Breast epithelium (tissue), 4 donors: ENCODE measurements around the gene TMEM167B. TPM values are rescaled to one million over a fixed set of nuclear protein-coding genes. Genes with fewer than 3 reads are reported as not detected.

Experiments
- DNase-seq, 2 donors: peaks; one replicate each; pipeline ENCODE4 v3.0.0-alpha.2; 2019; ENCODE audit warnings: low spot score in 2 of 2
- H3K27ac ChIP-seq, 2 donors: fragments of 200-600 bp; sonication (generic) in 1 of 2; one replicate each; pipeline ENCODE4 v1.5.1; 2016 to 2019; ENCODE audit warnings: mild to moderate bottlenecking in 1 of 2
- H3K27me3 ChIP-seq, 2 donors: fragments of 200-600 bp; sonication (generic) in 1 of 2; one replicate each; pipeline versions ENCODE4 v1.5.1 to v1.6.0; 2017 to 2019; ENCODE audit warnings: control low read depth in 1 of 2, mild to moderate bottlenecking in 1 of 2
- H3K36me3 ChIP-seq: fragments of 200-600 bp; one replicate; pipeline ENCODE4 v1.5.1; 2019
- H3K4me1 ChIP-seq, 2 donors: fragments of 200-600 bp; sonication (generic); one replicate each; pipeline ENCODE4 v1.5.1; 2016 to 2019; ENCODE audit warnings: control low read depth in 1 of 2
- H3K4me3 ChIP-seq, 3 donors: fragments of 200-600 bp; sonication (generic); 1 replicate in 2 of 3; 2 replicates in 1 of 3; pipeline ENCODE4 v1.5.1; 2016 to 2019; ENCODE audit warnings: mild to moderate bottlenecking in 3 of 3, moderate library complexity in 2 of 3
- H3K9me3 ChIP-seq, 2 donors: fragments of 200-600 bp; sonication (generic) in 1 of 2; one replicate each; pipeline ENCODE4 v1.5.1; 2016 to 2019; ENCODE audit warnings: control low read depth in 1 of 2
- POLR2A ChIP-seq: fragments of 450-650 bp; IDR thresholded peaks from one replicate; pipeline ENCODE4 v1.6.1; 2016; ENCODE audit warnings: antibody characterized with exemption, mild to moderate bottlenecking, moderate library complexity
- POLR2AphosphoS5 ChIP-seq, 3 donors: sonication (generic); formaldehyde crosslinking; IDR thresholded peaks; one replicate each; pipeline ENCODE4 v1.6.1; 2017; ENCODE audit warnings: antibody characterized with exemption in 3 of 3
- intact Hi-C: fragments of 100-400 bp; cut with DNase I; formaldehyde crosslinking; loops from one replicate; pipeline ENCODE4 v1.15.1; 2023; ENCODE audit warnings: low total_unique reads
- total RNA-seq, 3 donors: library from RNA; depleted of rRNA; stranded (reverse); fragments of >200 nt; gene quantifications; one replicate each; pipeline ENCODE4 v1.1.0, GENCODE V29; 2016
- TF ChIP-seq, protein P1 (sequence below), 3 donors: fragments of 450-650 bp; IDR thresholded peaks; one replicate each; pipeline ENCODE4 v1.5.1; 2016 to 2017; ENCODE audit warnings: antibody characterized with exemption in 3 of 3, mild to moderate bottlenecking in 3 of 3, moderate library complexity in 3 of 3

The TMEM167B gene
- total RNA-seq, 3 donors from 2014 or later = 30.7 to 32.6 (median 32.4) TPM

DNA sequence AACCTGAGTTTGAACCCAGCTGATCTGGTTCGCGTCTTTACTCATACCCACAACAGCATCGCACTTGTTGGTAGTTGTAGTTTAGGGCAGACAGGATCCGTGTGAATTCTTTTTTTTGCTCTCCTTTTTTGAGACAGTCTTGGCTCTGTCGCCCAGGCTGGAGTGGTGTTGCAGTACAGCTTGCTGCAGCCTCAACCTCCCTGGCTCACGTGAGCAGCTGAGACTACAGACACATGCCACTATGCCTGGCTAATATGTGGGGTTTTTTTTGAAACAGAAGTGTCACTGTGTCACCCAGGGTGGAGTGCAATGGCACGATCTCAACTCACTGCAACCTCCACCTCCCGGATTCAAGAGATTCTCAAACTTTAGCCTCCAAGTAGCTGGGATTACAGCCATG is 22.7 kb upstream of the TMEM167B start:
- no peaks in the 10 kb centered on the region for H3K27me3 ChIP-seq
- H3K27ac ChIP-seq = no peak overlapping the region
- no peak for DNase-seq
- H3K4me1 ChIP-seq = no peaks in the 10 kb centered on the region
- no peaks in the 10 kb centered on the region for H3K36me3 ChIP-seq
- TF ChIP-seq POLR2A (no peak), POLR2AphosphoS5 (IDR thresholded peaks at IDR 0.05) (no peak)
- TF ChIP-seq, protein P1, sequence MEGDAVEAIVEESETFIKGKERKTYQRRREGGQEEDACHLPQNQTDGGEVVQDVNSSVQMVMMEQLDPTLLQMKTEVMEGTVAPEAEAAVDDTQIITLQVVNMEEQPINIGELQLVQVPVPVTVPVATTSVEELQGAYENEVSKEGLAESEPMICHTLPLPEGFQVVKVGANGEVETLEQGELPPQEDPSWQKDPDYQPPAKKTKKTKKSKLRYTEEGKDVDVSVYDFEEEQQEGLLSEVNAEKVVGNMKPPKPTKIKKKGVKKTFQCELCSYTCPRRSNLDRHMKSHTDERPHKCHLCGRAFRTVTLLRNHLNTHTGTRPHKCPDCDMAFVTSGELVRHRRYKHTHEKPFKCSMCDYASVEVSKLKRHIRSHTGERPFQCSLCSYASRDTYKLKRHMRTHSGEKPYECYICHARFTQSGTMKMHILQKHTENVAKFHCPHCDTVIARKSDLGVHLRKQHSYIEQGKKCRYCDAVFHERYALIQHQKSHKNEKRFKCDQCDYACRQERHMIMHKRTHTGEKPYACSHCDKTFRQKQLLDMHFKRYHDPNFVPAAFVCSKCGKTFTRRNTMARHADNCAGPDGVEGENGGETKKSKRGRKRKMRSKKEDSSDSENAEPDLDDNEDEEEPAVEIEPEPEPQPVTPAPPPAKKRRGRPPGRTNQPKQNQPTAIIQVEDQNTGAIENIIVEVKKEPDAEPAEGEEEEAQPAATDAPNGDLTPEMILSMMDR (IDR thresholded peaks at IDR 0.05) = no peak
- intact Hi-C loops = no loop called here
- no peaks in the 10 kb centered on the region for H3K9me3 ChIP-seq
- H3K4me3 ChIP-seq = no peak overlapping the region

DNA sequence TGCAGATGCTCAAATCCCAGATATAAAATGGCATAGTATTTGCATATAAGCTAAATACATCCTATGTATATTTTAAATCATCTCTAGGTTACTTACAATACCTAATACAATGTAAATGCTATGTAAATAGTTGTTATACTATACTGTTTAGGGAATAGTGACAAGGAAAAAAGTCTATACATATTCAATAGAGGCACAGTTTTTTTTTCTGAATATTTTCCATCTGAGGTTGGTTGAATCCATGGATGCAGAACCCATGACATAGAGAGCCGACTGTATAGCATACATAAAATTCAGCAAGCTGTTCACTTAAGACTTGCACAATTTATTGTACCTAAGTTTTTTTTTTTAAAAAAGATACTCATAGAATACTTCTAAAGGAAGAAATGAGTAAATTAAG is 21.3 kb upstream of the TMEM167B start:
- no peak overlapping the region for H3K27ac ChIP-seq
- TF ChIP-seq, protein P1 (IDR thresholded peaks at IDR 0.05) = no peak
- no peak overlapping the region for H3K4me3 ChIP-seq
- H3K36me3 ChIP-seq = no peaks in the 10 kb centered on the region
- intact Hi-C loops = no loop called here
- H3K27me3 ChIP-seq = no peaks in the 10 kb centered on the region
- H3K4me1 ChIP-seq = no peaks in the 10 kb centered on the region
- no peak for DNase-seq
- no peaks in the 10 kb centered on the region for H3K9me3 ChIP-seq

DNA sequence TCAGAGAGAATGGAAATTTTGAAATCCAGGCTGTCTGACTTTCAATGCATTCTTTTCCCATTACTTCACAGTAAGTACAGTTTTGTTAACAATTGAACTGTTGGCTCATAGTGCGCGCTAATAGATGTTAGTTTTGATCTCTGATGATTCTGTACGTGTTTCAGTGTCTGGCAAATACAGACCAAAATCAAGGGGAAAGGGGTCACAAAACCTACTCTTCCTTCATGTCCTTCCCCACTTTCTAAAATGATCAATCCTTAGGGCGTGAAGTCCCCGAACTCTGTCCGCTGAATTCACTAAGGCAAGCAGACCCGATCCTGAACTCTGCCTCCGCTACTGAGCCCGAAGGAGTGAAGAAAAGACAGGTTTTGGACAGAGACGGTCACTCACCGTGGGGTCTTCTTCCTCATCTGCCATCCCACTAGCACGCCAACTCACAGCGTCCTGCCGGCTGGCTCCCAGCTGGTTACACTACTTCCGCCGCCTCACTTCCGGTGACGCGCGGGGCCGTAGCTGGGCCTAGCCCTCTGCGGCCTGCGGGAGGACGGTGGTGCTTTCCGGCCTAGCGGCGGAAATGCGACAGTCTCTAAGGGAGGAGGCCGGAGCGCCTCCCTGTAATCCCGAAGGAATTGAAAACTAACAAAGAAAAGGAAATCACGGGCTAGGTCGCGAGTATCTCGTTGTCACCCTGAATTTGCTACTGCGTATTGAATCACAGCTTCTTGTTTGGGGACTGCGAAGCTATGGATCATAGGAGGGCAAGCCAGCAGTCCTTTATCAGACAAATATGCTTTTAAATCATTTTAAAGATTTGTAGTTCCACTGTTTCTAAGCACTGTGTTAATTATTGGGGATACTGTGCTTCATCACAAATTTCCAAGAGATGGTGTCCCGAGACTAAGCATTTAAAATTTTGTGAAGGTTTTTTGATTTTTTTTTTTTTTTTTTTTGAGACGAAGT is 14.8 kb upstream of the TMEM167B start, which contains the start of gene TAF13:
Gene TAF13 (minus strand): TSS at position 473 of the 960 bp plus-strand sequence. CDS start 56 bp downstream, at position 417.
- intact Hi-C loops = no loop called here
- Histone ChIP-seq H3K27me3 (no peaks in the 10 kb centered on the region), H3K4me3 (peak within 1 kb of the TSS; percentile 68 to 83 (median 71)), H3K27ac (peak within 1 kb of the TSS; percentile 93 to 94), H3K9me3 (no peaks in the 10 kb centered on the region), H3K4me1 (no peaks in the 10 kb centered on the region), H3K36me3 (no peaks in the 10 kb centered on the region)
- peak; percentile 91 to 93 for DNase-seq
- TF ChIP-seq POLR2AphosphoS5 (IDR thresholded peaks at IDR 0.05) (peak; percentile 97 to 98 (median 98)), POLR2A (peak; percentile 91)
- TF ChIP-seq, protein P1 (IDR thresholded peaks at IDR 0.05) = peak; percentile 49 to 70 (median 61)

DNA sequence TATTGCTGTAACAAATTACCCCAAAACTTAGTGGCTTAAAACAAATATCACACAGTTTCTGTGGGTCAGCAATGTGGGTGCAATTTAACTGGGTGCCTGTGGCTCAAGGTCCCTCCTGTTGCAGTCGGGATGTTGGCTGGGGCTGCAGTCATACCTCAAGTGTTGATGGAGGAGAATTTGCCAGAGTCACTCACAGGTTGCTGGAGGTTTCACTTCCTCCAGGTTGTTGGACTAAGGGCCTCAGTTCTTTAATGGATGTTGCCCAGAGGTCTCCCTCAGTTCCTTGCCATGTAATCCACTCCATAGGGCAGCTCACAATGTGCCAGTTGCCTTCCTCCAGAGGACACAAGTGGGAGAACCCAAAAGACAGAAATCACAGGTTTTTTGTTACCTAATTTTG is 12.2 kb upstream of the TMEM167B start:
- Histone ChIP-seq H3K27ac (no peak overlapping the region), H3K36me3 (no peaks in the 10 kb centered on the region)
- intact Hi-C loops = no loop called here

More for the DNA sequence above, 12.2 kb upstream of the TMEM167B start:
- Histone ChIP-seq H3K4me3 (no peak overlapping the region), H3K4me1 (no peaks in the 10 kb centered on the region), H3K27me3 (no peaks in the 10 kb centered on the region), H3K9me3 (no peaks in the 10 kb centered on the region)
- no peak for DNase-seq
- TF ChIP-seq POLR2A = no peak
- TF ChIP-seq, protein P1 (IDR thresholded peaks at IDR 0.05) = no peak
- TF ChIP-seq POLR2AphosphoS5 (IDR thresholded peaks at IDR 0.05) = no peak
